ENCODE data around the gene UCN.
"Not testable (repeated sequence)": the region's sequence is repeated elsewhere in the genome, so short reads cannot be mapped to it uniquely, and the experiment has no call there.

The UCN gene

GRCh38 chr2:27314709-27315108 lies 6.5 kb upstream of the UCN start:
- no peak for DNase-seq (ENCODE audit: low read depth, low spot score)

GRCh38 chr2:27313882-27314645 lies 5.8 kb upstream of the UCN start:
- no peak for DNase-seq (ENCODE audit: low read depth, low spot score)

- no peak for DNase-seq (ENCODE audit: low read depth, low spot score)
These were observed 3.9 kb upstream of the UCN start for GRCh38 chr2:27312152-27312551.

- no peak for DNase-seq (ENCODE audit: low read depth, low spot score)
These were observed 1.4 kb upstream of the UCN start for GRCh38 chr2:27309651-27310050.

- no peak for DNase-seq (ENCODE audit: low read depth, low spot score)
These were observed 493 bp downstream of the UCN start for GRCh38 chr2:27307545-27308358.

- DNase-seq (ENCODE audit: low read depth, low spot score) = no peak
These were observed 1.0 kb downstream of the UCN start for GRCh38 chr2:27307287-27307544.

GRCh38 chr2:27306573-27307286 lies 1.5 kb downstream of the UCN start:
- DNase-seq (ENCODE audit: low read depth, low spot score) = no peak

- DNase-seq (ENCODE audit: low read depth, low spot score) = no peak
These were observed 2.1 kb downstream of the UCN start for GRCh38 chr2:27306136-27306535.

GRCh38 chr2:27305516-27305915 lies 2.7 kb downstream of the UCN start:
- no peak for DNase-seq (ENCODE audit: low read depth, low spot score)

- DNase-seq (ENCODE audit: low read depth, low spot score) = no peak
These were observed 3.6 kb downstream of the UCN start for GRCh38 chr2:27304488-27305240.

- no peak for DNase-seq (ENCODE audit: low read depth, low spot score)
These were observed 4.9 kb downstream of the UCN start for GRCh38 chr2:27303093-27304025.

GRCh38 chr2:27300606-27301005 lies 7.6 kb downstream of the UCN start:
- not testable (repeated sequence) for DNase-seq (ENCODE audit: low read depth, low spot score)

- no peak for DNase-seq (ENCODE audit: low read depth, low spot score)
These were observed 9.7 kb downstream of the UCN start for GRCh38 chr2:27298391-27299080.

- DNase-seq (ENCODE audit: low read depth, low spot score) = no peak
These were observed 11.1 kb downstream of the UCN start for GRCh38 chr2:27297195-27297594.

GRCh38 chr2:27296481-27296880 lies 11.8 kb downstream of the UCN start:
- no peak for DNase-seq (ENCODE audit: low read depth, low spot score)

- DNase-seq (ENCODE audit: low read depth, low spot score) = no peak
These were observed 13.3 kb downstream of the UCN start for GRCh38 chr2:27294928-27295327.

- DNase-seq (ENCODE audit: low read depth, low spot score) = no peak
These were observed 16.4 kb downstream of the UCN start for GRCh38 chr2:27291865-27292264.

- no peak for DNase-seq (ENCODE audit: low read depth, low spot score)
These were observed 17.7 kb downstream of the UCN start for GRCh38 chr2:27290549-27290948.

GRCh38 chr2:27288610-27289009 lies 19.6 kb downstream of the UCN start:
- DNase-seq (ENCODE audit: low read depth, low spot score) = no peak

- no peak for DNase-seq (ENCODE audit: low read depth, low spot score)
These were observed 22.8 kb downstream of the UCN start for GRCh38 chr2:27285481-27285880.
